GM12872 (cell line): ENCODE results near the gene IFNK.

ENCODE experiments used
- TF ChIP-seq, protein P1 (sequence below): IDR thresholded peaks from 3 replicates; pipeline ENCODE4 v1.5.1; 2011; ENCODE audit warnings: low read depth, mild to moderate bottlenecking, low read length, moderate library complexity; ENCODE audit not compliant: insufficient read depth

Gene IFNK

DNA sequence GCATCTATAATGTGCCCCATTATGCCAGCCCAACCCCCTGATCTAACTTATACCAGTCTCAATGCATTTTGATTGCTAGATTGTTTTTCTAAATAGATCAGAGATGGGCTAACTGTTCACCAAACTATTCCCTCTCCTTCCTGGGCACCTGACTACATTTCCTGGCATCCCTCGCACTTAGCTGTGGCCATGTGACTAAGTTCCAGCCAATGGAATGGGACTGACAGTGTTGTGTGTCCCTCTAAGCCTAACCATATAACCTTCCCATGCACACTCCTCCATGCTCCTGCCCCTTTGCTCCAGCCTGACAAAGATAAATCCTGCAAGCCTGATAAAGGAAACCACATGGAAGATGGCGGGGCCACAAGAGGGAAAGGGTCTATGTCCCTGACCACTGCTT, 12.3 kb upstream of the IFNK start:
- TF ChIP-seq, protein P1, sequence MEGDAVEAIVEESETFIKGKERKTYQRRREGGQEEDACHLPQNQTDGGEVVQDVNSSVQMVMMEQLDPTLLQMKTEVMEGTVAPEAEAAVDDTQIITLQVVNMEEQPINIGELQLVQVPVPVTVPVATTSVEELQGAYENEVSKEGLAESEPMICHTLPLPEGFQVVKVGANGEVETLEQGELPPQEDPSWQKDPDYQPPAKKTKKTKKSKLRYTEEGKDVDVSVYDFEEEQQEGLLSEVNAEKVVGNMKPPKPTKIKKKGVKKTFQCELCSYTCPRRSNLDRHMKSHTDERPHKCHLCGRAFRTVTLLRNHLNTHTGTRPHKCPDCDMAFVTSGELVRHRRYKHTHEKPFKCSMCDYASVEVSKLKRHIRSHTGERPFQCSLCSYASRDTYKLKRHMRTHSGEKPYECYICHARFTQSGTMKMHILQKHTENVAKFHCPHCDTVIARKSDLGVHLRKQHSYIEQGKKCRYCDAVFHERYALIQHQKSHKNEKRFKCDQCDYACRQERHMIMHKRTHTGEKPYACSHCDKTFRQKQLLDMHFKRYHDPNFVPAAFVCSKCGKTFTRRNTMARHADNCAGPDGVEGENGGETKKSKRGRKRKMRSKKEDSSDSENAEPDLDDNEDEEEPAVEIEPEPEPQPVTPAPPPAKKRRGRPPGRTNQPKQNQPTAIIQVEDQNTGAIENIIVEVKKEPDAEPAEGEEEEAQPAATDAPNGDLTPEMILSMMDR = no peak

DNA sequence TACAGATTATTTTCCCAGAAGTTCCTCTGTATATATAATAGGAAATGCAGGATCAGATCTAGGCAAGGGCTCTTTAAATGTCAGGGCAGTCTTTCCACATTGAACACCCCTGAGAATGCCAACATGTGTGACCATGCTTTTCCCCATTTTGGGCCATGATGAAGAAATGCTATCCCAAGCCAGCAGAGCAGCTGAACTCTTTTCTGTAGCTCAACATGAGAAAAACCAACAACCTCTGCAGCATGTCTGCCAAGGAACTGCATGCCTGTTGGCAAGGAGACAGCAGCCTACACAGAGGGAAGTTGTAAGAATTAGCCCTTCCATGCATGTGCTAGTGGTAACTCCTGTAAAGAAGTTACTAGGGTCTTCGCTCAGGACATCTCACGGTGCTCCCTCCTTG, 9.5 kb upstream of the IFNK start:
- TF ChIP-seq, protein P1 = no peak

DNA sequence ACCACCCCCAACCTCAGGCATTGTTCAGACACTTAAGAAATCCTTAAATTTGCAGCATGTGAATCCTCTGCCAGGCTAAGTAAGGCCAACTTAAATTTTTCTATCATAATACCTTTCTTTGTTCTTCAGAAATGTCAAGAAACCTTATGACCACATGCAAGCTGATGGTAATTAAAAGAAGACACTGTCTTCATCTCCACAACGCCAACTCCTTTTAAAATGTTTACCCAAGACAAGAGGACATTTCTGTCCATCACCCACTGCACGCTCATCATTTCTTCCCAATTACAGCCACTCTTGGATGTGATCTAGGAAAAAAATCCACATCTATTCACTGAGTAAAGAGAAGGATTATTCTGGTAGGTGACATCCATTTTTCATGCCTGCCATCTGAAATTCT, 6.1 kb upstream of the IFNK start:
- TF ChIP-seq, protein P1 = no peak

- TF ChIP-seq, protein P1 = no peak
Measured at GRCh38 chr9:27518809-27519208, 5.3 kb upstream of the IFNK start.

DNA sequence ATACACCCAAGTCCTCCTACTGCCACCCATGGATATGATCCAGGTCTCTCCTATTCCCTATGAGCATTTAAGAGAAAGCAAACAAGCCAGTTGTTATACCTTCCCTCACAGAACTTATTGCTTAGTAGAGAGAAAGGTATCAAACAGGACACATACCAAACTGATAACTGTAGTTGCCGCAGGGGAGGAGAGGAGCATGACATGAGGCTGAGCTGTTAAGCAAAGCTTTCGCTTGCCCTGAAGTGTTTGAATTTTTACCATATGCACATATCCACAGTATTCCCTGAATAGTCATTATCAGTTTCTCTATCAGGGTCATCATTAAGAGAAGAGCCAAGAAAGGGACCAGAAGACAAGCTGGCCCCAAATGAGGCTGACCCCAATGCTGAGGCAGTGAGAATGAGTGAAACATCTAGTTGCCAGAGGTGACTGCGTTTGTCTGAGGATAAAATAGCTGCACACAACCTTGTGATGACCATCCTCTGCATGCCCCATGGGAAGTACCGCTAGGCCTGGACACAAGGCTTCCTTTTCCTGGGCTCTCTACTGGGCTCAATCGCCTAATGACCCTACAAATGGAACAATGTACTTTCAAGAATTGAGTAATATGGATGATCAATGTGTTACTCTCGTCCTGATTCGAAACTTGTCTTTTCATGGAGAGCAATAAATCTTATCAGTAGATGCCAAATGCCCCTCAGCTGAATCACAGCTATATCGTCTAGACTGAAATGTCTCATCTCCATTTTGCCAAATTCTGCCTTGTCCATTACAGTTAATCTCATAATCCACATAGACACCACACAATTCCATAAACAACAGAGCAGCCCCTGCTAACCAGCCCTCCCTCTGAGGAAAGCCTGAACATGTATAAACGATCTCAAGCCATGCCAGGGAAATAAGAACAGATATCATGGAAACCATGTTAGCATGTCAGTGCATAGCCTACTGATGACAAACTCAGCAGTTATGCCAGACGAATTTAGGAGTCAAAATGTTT, 4.3 kb upstream of the IFNK start:
- TF ChIP-seq, protein P1 = no peak

- TF ChIP-seq, protein P1 = no peak
Measured at GRCh38 chr9:27520986-27521385, 3.1 kb upstream of the IFNK start.

- TF ChIP-seq, protein P1 = no peak
Measured at GRCh38 chr9:27523141-27523540, 949 bp upstream of the IFNK start.
